Measurements from ENCODE around the gene KDM5A. TPM values are rescaled to one million over a fixed set of nuclear protein-coding genes. Genes with fewer than 3 reads are reported as not detected.

Gene KDM5A
- polyA plus RNA-seq, 1 donor from 2014 or later, result 11.2 TPM

DNA sequence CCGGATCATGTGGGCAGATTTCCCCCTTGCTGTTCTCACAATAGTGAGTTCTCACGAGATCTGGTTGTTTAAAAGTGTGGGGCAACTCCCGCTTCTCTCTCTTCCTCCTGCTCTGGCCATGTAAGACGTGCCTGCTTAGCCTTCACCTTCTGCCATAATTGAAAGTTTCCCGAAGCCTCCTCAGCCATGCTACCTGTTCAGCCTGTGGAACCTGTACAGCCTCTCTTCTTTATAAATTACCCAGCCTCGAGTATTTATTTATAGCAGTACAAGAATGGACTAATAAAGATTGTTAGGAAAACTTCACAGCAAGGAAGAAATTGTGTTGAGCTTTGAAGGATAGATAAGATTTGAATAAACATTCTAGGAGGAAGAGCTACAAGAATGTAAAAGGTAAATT, 52.1 kb downstream of the KDM5A start:
- H2AFZ ChIP-seq (ENCODE audit: low read depth, low read length), result no peak overlapping the region
- peaks cover 12% of the 10 kb centered on the region for H3K79me2 ChIP-seq (replicated peaks; ENCODE audit: insufficient read depth, low read length)
- H3K9me2 ChIP-seq (ENCODE audit: insufficient read depth, low read length), result no peaks in the 10 kb centered on the region
- H3K9me3 ChIP-seq (ENCODE audit: low read length), result no peaks in the 10 kb centered on the region
- no peaks in the 10 kb centered on the region for H3K27me3 ChIP-seq (ENCODE audit: insufficient read depth, low read depth, low read length)
- no peak overlapping the region for H3K4me2 ChIP-seq (ENCODE audit: low read length)
- H3K27ac ChIP-seq (ENCODE audit: low read length), result no peak overlapping the region
- H4K20me1 ChIP-seq (ENCODE audit: insufficient read depth), result no peaks in the 10 kb centered on the region
- H3K4me3 ChIP-seq (ENCODE audit: low read length), result no peak overlapping the region
- no peaks in the 10 kb centered on the region for H3F3A ChIP-seq (ENCODE audit: insufficient read depth, low read length, poor library complexity, severe bottlenecking)
- TF ChIP-seq TAF1 (IDR thresholded peaks at IDR 0.05; ENCODE audit: low read depth) (no peak), RAD21 (conservative IDR thresholded peaks at IDR 0.05) (no peak), SMC3 (conservative IDR thresholded peaks at IDR 0.05; ENCODE audit: poor library complexity) (no peak), MXI1 (conservative IDR thresholded peaks at IDR 0.05; ENCODE audit: poor library complexity, severe bottlenecking) (no peak), EZH2 (IDR thresholded peaks at IDR 0.05; ENCODE audit: borderline replicate concordance, insufficient read depth, low read length, poor library complexity, severe bottlenecking) (no peak), EP300 (conservative IDR thresholded peaks at IDR 0.05; ENCODE audit: poor library complexity, severe bottlenecking) (no peak), POLR2AphosphoS5 (IDR thresholded peaks at IDR 0.05) (no peak)
- TF ChIP-seq, protein P1, sequence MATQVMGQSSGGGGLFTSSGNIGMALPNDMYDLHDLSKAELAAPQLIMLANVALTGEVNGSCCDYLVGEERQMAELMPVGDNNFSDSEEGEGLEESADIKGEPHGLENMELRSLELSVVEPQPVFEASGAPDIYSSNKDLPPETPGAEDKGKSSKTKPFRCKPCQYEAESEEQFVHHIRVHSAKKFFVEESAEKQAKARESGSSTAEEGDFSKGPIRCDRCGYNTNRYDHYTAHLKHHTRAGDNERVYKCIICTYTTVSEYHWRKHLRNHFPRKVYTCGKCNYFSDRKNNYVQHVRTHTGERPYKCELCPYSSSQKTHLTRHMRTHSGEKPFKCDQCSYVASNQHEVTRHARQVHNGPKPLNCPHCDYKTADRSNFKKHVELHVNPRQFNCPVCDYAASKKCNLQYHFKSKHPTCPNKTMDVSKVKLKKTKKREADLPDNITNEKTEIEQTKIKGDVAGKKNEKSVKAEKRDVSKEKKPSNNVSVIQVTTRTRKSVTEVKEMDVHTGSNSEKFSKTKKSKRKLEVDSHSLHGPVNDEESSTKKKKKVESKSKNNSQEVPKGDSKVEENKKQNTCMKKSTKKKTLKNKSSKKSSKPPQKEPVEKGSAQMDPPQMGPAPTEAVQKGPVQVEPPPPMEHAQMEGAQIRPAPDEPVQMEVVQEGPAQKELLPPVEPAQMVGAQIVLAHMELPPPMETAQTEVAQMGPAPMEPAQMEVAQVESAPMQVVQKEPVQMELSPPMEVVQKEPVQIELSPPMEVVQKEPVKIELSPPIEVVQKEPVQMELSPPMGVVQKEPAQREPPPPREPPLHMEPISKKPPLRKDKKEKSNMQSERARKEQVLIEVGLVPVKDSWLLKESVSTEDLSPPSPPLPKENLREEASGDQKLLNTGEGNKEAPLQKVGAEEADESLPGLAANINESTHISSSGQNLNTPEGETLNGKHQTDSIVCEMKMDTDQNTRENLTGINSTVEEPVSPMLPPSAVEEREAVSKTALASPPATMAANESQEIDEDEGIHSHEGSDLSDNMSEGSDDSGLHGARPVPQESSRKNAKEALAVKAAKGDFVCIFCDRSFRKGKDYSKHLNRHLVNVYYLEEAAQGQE (IDR thresholded peaks at IDR 0.05; ENCODE audit: borderline replicate concordance), result no peak
- TF ChIP-seq, protein P2, sequence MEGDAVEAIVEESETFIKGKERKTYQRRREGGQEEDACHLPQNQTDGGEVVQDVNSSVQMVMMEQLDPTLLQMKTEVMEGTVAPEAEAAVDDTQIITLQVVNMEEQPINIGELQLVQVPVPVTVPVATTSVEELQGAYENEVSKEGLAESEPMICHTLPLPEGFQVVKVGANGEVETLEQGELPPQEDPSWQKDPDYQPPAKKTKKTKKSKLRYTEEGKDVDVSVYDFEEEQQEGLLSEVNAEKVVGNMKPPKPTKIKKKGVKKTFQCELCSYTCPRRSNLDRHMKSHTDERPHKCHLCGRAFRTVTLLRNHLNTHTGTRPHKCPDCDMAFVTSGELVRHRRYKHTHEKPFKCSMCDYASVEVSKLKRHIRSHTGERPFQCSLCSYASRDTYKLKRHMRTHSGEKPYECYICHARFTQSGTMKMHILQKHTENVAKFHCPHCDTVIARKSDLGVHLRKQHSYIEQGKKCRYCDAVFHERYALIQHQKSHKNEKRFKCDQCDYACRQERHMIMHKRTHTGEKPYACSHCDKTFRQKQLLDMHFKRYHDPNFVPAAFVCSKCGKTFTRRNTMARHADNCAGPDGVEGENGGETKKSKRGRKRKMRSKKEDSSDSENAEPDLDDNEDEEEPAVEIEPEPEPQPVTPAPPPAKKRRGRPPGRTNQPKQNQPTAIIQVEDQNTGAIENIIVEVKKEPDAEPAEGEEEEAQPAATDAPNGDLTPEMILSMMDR (IDR thresholded peaks at IDR 0.05; ENCODE audit: poor library complexity, severe bottlenecking), result no peak
- H3K9ac ChIP-seq (ENCODE audit: low read length), result no peak overlapping the region
- H3K36me3 ChIP-seq (ENCODE audit: insufficient read depth, low read length), result no peaks in the 10 kb centered on the region

DNA sequence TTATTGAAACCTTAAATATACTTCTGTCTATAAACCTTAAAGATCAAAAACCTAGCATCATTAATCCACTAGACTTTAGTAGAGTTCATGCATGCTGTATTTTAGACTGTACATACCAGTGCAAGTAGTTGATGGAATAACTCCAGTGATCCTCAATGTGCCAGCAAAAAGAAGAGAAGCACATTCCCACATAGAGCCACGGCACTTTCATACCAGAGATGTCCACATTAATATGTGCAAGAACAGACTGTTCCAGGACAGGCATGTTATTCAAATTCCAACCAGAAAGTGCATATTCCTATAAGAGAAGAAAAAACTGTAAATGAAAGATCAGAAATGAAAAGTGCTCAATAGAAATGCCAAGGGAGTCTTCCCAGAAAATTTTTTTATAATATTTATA, 55.0 kb downstream of the KDM5A start:
- Histone ChIP-seq H3K4me2 (ENCODE audit: low read length) (no peak overlapping the region), H3K27me3 (ENCODE audit: insufficient read depth, low read depth, low read length) (no peaks in the 10 kb centered on the region), H4K20me1 (ENCODE audit: insufficient read depth) (no peaks in the 10 kb centered on the region), H3K9me2 (ENCODE audit: insufficient read depth, low read length) (no peaks in the 10 kb centered on the region), H3F3A (ENCODE audit: insufficient read depth, low read length, poor library complexity, severe bottlenecking) (no peaks in the 10 kb centered on the region), H3K36me3 (ENCODE audit: insufficient read depth, low read length) (no peaks in the 10 kb centered on the region), H3K79me2 (replicated peaks; ENCODE audit: insufficient read depth, low read length) (peaks cover under 1% of the 10 kb centered on the region), H2AFZ (ENCODE audit: low read depth, low read length) (no peak overlapping the region), H3K27ac (ENCODE audit: low read length) (no peak overlapping the region), H3K9me3 (ENCODE audit: low read length) (no peaks in the 10 kb centered on the region), H3K4me3 (ENCODE audit: low read length) (no peak overlapping the region), H3K9ac (ENCODE audit: low read length) (no peak overlapping the region)
- TF ChIP-seq TAF1 (IDR thresholded peaks at IDR 0.05; ENCODE audit: low read depth), result no peak
- no peak for TF ChIP-seq SMC3 (conservative IDR thresholded peaks at IDR 0.05; ENCODE audit: poor library complexity)
- no peak for TF ChIP-seq MXI1 (conservative IDR thresholded peaks at IDR 0.05; ENCODE audit: poor library complexity, severe bottlenecking)
- no peak for TF ChIP-seq EP300 (conservative IDR thresholded peaks at IDR 0.05; ENCODE audit: poor library complexity, severe bottlenecking)
- TF ChIP-seq, protein P1 (IDR thresholded peaks at IDR 0.05; ENCODE audit: borderline replicate concordance), result no peak
- no peak for TF ChIP-seq EZH2 (IDR thresholded peaks at IDR 0.05; ENCODE audit: borderline replicate concordance, insufficient read depth, low read length, poor library complexity, severe bottlenecking)
- TF ChIP-seq, protein P2 (IDR thresholded peaks at IDR 0.05; ENCODE audit: poor library complexity, severe bottlenecking), result no peak
- no peak for TF ChIP-seq POLR2AphosphoS5 (IDR thresholded peaks at IDR 0.05)
- no peak for TF ChIP-seq RAD21 (conservative IDR thresholded peaks at IDR 0.05)
